PC-3 (cell line): ENCODE measurements around the gene NUP93. TPM values are rescaled to one million over a fixed set of nuclear protein-coding genes. Genes with fewer than 3 reads are reported as not detected.

Experiments
- ATAC-seq: fragments of 200-7000 bp; cut with Tn5 transposase; 2 replicates; pipeline ENCODE4 v1.9.1; 2020; ENCODE audit warnings: mild to moderate bottlenecking, moderate library complexity
- BruUV-seq: library from RNA; stranded (reverse); fragments of 400-500 nt; replicated peaks from 2 replicates; lab custom pipeline; 2021; lab: Mats Ljungman, UMichigan
- CTCF ChIA-PET: fragments of 300-600 bp; sonication (Branson Sonifier 250); formaldehyde crosslinking; loops from one replicate; lab custom pipeline; 2022; ENCODE audit warnings: antibody characterized with exemption; lab: Charles Lee
- POLR2A ChIA-PET: fragments of 300-600 bp; sonication (Branson Sonifier 250); formaldehyde crosslinking; loops from one replicate; lab custom pipeline; 2022; ENCODE audit warnings: antibody characterized with exemption; ENCODE audit not compliant: unreplicated experiment; lab: Charles Lee
- DNase-seq: peaks from one replicate; pipeline ENCODE4 v3.0.0-alpha.2; 2015
- H2AFZ ChIP-seq: fragments of 300-600 bp; sonication (generic); 2 replicates; pipeline ENCODE4 v1.6.0; 2016; ENCODE audit warnings: antibody characterized with exemption, low read length
- H3F3A ChIP-seq: fragments of 300-600 bp; sonication (generic); one replicate; pipeline ENCODE4 v1.6.0; 2017; ENCODE audit warnings: antibody characterized with exemption, low read length, control low read depth, mild to moderate bottlenecking; ENCODE audit not compliant: unreplicated experiment
- H3K27ac ChIP-seq: fragments of 300-600 bp; sonication (generic); 2 replicates; pipeline ENCODE4 v1.5.1; 2016; ENCODE audit warnings: mild to moderate bottlenecking, low read length
- H3K27me3 ChIP-seq: fragments of 300-600 bp; sonication (generic); 2 replicates; pipeline ENCODE4 v1.6.1; 2016; ENCODE audit warnings: low read length, mixed read lengths
- H3K36me3 ChIP-seq: fragments of 300-600 bp; sonication (generic); 2 replicates; pipeline ENCODE4 v1.6.1; 2016; ENCODE audit warnings: low read depth, mixed run types, low read length, mixed read lengths
- H3K4me1 ChIP-seq: fragments of 300-600 bp; sonication (generic); 2 replicates; pipeline ENCODE4 v1.5.1; 2016; ENCODE audit warnings: low read length; ENCODE audit not compliant: insufficient read depth
- H3K4me2 ChIP-seq: fragments of 300-600 bp; sonication (generic); 2 replicates; pipeline ENCODE4 v1.6.0; 2016; ENCODE audit warnings: low read length
- H3K4me3 ChIP-seq: fragments of 300-600 bp; sonication (generic); 2 replicates; pipeline ENCODE4 v1.5.1; 2016; ENCODE audit warnings: mild to moderate bottlenecking, low read length, mixed read lengths
- H3K79me2 ChIP-seq: fragments of 300-600 bp; sonication (generic); 2 replicates; pipeline ENCODE4 v1.6.1; 2017; ENCODE audit warnings: low read length, mixed read lengths
- H3K9ac ChIP-seq: fragments of 300-600 bp; sonication (generic); 2 replicates; pipeline ENCODE4 v1.6.0; 2016; ENCODE audit warnings: mild to moderate bottlenecking, low read length
- H3K9me2 ChIP-seq: fragments of 300-600 bp; sonication (generic); replicated peaks from 2 replicates; pipeline ENCODE4 v1.6.1; 2016; ENCODE audit warnings: mixed run types, low read length, mixed read lengths
- H3K9me3 ChIP-seq: fragments of 300-600 bp; sonication (generic); 2 replicates; pipeline ENCODE4 v1.6.1; 2016; ENCODE audit warnings: low read length, mixed read lengths
- H4K20me1 ChIP-seq: fragments of 300-600 bp; sonication (generic); 2 replicates; pipeline ENCODE4 v1.6.1; 2016; ENCODE audit warnings: low read length, mixed read lengths
- CTCF ChIP-seq: fragments of 300-600 bp; sonication (generic); conservative IDR thresholded peaks from 2 replicates; pipeline ENCODE4 v1.5.1; 2017; ENCODE audit warnings: antibody characterized with exemption, low read depth, mild to moderate bottlenecking, low read length
- EZH2 ChIP-seq: fragments of 300-600 bp; sonication (generic); IDR thresholded peaks from one replicate; pipeline ENCODE4 v1.6.1; 2017; ENCODE audit warnings: antibody characterized with exemption, mild to moderate bottlenecking, low read length; ENCODE audit not compliant: unreplicated experiment
- EZH2phosphoT487 ChIP-seq: fragments of 300-600 bp; sonication (generic); IDR thresholded peaks from 2 replicates; pipeline ENCODE4 v1.6.1; 2018; ENCODE audit warnings: mild to moderate bottlenecking, antibody characterized with exemption, low read length, borderline replicate concordance
- intact Hi-C: fragments of 100-400 bp; cut with micrococcal nuclease; formaldehyde crosslinking; loops from 2 replicates; pipeline ENCODE4 v1.9.0; 2023
- total RNA-seq: library from RNA; depleted of rRNA; stranded (reverse); fragments of >200 nt; gene quantifications from 2 replicates; pipeline ENCODE4 v1.2.3, GENCODE V29; 2014

NUP93 gene
- total RNA-seq, 1 experiment from 2014 or later, result 98.6 TPM

DNA sequence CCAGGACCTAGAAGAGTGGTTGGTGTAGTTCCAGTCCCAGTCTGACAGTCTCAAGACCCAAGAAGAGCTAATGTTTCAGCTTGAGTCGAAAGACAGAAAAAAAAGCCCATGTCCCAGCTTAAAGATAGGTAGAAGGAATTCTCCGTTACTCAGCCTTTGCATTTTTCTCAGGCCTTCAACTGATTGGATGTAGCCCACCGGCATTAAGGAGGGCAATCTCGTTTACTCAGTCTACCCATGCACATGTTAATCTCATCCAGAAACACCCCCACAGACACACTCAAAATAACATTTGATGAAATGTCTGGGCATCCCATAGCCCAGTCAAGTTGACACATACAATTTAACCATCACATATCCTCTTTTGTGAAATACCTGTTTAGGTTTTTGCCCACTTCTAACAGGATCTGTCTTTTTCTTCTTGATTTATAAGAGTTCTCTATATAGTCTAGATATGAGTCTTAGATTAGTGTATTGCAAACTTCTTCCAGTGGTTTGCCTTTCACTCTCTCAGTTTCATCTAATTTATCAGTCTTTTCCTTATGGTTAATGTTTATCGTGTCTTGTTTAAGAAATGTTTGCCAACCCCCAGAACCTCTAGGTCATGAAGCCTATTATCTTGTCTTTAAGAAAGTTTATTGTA lies 7.6 kb upstream of the NUP93 start:
- H3K27me3 ChIP-seq, result no peaks in the 10 kb centered on the region
- no peak overlapping the region for H2AFZ ChIP-seq
- H3K4me3 ChIP-seq, result no peak overlapping the region
- H3K27ac ChIP-seq, result no peak overlapping the region
- no peak overlapping the region for H3K4me2 ChIP-seq
- no TSS peak for BruUV-seq
- ChIA-PET CTCF (no interaction called here), POLR2A (no interaction called here)
- no peaks in the 10 kb centered on the region for H3F3A ChIP-seq
- no peaks in the 10 kb centered on the region for H3K9me2 ChIP-seq
- DNase-seq, result no peak
- no peak for ATAC-seq
- no peaks in the 10 kb centered on the region for H3K4me1 ChIP-seq
- no peak for TF ChIP-seq EZH2
- no peak for TF ChIP-seq EZH2phosphoT487
- TF ChIP-seq CTCF, result no peak
- H3K9me3 ChIP-seq, result no peaks in the 10 kb centered on the region
- intact Hi-C loops, result no loop called here
- no peaks in the 10 kb centered on the region for H4K20me1 ChIP-seq
- no peaks in the 10 kb centered on the region for H3K79me2 ChIP-seq
- H3K36me3 ChIP-seq, result no peaks in the 10 kb centered on the region
- H3K9ac ChIP-seq, result no peak overlapping the region

- ATAC-seq, result no peak
- H3K27ac ChIP-seq, result no peak overlapping the region
- no peak for DNase-seq
- no peaks in the 10 kb centered on the region for H3F3A ChIP-seq
- CTCF ChIA-PET, result no interaction called here
- H3K79me2 ChIP-seq, result no peaks in the 10 kb centered on the region
- H3K36me3 ChIP-seq, result no peaks in the 10 kb centered on the region
- TF ChIP-seq EZH2phosphoT487 (no peak), EZH2 (no peak), CTCF (no peak)
- H3K4me2 ChIP-seq, result no peak overlapping the region
- H3K27me3 ChIP-seq, result no peaks in the 10 kb centered on the region
- no peaks in the 10 kb centered on the region for H4K20me1 ChIP-seq
- H3K9me3 ChIP-seq, result no peaks in the 10 kb centered on the region
- no peak overlapping the region for H3K4me3 ChIP-seq
- peaks cover 1% of the 10 kb centered on the region; the same call in 1 of the 2 replicates for H3K4me1 ChIP-seq
- no TSS peak for BruUV-seq
- no peak overlapping the region for H2AFZ ChIP-seq
- intact Hi-C loops, result no loop called here
- H3K9me2 ChIP-seq, result no peaks in the 10 kb centered on the region
- H3K9ac ChIP-seq, result no peak overlapping the region
- POLR2A ChIA-PET, result no interaction called here
Measured at GRCh38 chr16:56724191-56724590, 5.7 kb upstream of the NUP93 start.

DNA sequence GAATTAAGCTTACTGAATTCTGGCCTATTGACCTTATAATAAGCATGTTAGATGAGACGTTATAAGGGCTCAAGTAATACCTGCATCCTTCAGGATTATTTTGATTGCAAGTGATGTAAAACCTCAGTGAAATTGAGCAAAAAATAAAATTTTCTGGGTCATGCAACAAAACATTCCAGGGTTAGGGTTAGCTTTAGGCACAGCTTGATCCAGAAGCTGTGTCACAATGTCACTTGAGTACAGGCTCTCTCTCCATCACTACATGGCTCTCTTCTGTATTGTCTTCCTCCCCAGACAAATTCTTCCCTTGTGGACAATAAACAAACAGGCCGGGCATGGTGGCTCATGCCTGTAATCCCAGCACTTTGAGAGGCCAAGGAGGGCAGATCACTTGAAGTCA lies 3.6 kb upstream of the NUP93 start:
- no peak overlapping the region for H3K27ac ChIP-seq
- TF ChIP-seq EZH2, result no peak
- no peak for TF ChIP-seq CTCF
- no peak for TF ChIP-seq EZH2phosphoT487
- BruUV-seq, result no TSS peak
- no peak overlapping the region for H3K4me3 ChIP-seq
- no peak overlapping the region for H2AFZ ChIP-seq
- no peak for DNase-seq
- H3K9me3 ChIP-seq, result no peaks in the 10 kb centered on the region
- H3K4me2 ChIP-seq, result no peak overlapping the region
- intact Hi-C loops, result no loop called here
- H3K27me3 ChIP-seq, result no peaks in the 10 kb centered on the region
- POLR2A ChIA-PET, result no interaction called here
- no peaks in the 10 kb centered on the region for H3K36me3 ChIP-seq
- no peaks in the 10 kb centered on the region for H3K9me2 ChIP-seq
- H3K9ac ChIP-seq, result no peak overlapping the region
- no peak for ATAC-seq
- peaks cover 14% of the 10 kb centered on the region for H3K79me2 ChIP-seq
- H4K20me1 ChIP-seq, result no peaks in the 10 kb centered on the region
- no peaks in the 10 kb centered on the region for H3F3A ChIP-seq
- peaks cover 11% of the 10 kb centered on the region for H3K4me1 ChIP-seq
- CTCF ChIA-PET, result no interaction called here
